ENCODE data around the gene CASTOR1.

The CASTOR1 gene

DNA sequence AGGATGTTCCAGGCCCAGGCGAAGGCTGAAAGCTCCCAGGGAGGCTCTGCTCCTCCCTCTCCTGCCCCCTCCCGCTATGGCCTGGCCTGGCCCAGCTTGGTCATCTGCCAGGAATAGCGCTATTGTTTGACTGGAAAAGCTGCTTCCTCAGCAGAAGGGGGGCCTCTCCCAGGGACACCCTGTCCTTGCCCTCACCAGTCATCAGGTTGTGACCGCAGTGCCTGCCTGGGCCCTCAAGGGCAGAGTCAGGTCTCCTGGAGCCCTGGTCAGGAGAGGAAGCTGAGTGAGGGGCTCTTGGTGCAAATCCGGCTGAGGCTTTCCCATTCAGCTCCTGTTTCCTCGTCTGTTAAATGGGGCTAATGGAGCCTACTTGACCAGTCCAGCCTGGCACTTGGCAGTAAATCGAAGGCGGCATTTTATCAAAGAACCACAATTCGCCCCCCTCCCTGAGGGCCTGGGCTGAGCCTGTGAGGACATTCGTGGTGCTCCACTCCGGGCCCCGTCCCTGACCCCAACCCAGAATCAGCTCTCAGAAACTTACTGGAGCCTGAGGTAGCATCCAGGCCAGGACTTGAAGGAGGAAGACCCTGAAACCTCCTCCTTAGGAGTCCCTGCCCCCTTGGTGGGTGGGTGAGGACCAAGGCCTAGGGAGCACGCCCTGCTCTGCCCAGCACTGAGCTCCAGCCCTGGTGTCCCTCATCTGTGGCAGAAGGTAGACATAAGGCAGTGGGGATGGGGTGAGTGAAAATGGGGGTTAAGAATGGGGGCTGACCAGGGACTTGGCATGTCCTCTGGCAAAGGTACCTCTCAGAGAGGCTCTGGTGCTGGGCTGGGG, 2.0 kb upstream of the CASTOR1 start:
- Histone ChIP-seq H3K9me2 (replicated peaks; ENCODE audit: insufficient read depth, low read length) (no peaks in the 10 kb centered on the region), H4K20me1 (ENCODE audit: low read depth, low read length) (no peaks in the 10 kb centered on the region), H3F3A (ENCODE audit: insufficient read depth) (peaks cover 5% of the 10 kb centered on the region; the same call in 1 of the 2 replicates), H3K36me3 (ENCODE audit: low read length) (no peaks in the 10 kb centered on the region), H2AFZ (ENCODE audit: low read depth, low read length, severe bottlenecking) (no peak overlapping the region), H3K79me2 (ENCODE audit: insufficient read depth, low read length) (no peaks in the 10 kb centered on the region), H3K4me3 (ENCODE audit: insufficient read depth, low read length, poor library complexity, severe bottlenecking) (no peak overlapping the region), H3K9ac (ENCODE audit: low read length) (no peak overlapping the region), H3K27ac (ENCODE audit: low read depth, low read length) (no peak overlapping the region), H3K27me3 (ENCODE audit: low read length) (no peaks in the 10 kb centered on the region), H3K4me2 (ENCODE audit: low read depth, low read length, poor library complexity, severe bottlenecking) (no peak overlapping the region), H3K9me3 (ENCODE audit: insufficient read depth, low read length) (no peaks in the 10 kb centered on the region)
- TF ChIP-seq, protein P1, sequence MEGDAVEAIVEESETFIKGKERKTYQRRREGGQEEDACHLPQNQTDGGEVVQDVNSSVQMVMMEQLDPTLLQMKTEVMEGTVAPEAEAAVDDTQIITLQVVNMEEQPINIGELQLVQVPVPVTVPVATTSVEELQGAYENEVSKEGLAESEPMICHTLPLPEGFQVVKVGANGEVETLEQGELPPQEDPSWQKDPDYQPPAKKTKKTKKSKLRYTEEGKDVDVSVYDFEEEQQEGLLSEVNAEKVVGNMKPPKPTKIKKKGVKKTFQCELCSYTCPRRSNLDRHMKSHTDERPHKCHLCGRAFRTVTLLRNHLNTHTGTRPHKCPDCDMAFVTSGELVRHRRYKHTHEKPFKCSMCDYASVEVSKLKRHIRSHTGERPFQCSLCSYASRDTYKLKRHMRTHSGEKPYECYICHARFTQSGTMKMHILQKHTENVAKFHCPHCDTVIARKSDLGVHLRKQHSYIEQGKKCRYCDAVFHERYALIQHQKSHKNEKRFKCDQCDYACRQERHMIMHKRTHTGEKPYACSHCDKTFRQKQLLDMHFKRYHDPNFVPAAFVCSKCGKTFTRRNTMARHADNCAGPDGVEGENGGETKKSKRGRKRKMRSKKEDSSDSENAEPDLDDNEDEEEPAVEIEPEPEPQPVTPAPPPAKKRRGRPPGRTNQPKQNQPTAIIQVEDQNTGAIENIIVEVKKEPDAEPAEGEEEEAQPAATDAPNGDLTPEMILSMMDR (IDR thresholded peaks at IDR 0.05; ENCODE audit: insufficient read depth, low read length, poor library complexity, severe bottlenecking), result no peak
- TF ChIP-seq EZH2phosphoT487 (conservative IDR thresholded peaks at IDR 0.05; ENCODE audit: low read length), result no peak

DNA sequence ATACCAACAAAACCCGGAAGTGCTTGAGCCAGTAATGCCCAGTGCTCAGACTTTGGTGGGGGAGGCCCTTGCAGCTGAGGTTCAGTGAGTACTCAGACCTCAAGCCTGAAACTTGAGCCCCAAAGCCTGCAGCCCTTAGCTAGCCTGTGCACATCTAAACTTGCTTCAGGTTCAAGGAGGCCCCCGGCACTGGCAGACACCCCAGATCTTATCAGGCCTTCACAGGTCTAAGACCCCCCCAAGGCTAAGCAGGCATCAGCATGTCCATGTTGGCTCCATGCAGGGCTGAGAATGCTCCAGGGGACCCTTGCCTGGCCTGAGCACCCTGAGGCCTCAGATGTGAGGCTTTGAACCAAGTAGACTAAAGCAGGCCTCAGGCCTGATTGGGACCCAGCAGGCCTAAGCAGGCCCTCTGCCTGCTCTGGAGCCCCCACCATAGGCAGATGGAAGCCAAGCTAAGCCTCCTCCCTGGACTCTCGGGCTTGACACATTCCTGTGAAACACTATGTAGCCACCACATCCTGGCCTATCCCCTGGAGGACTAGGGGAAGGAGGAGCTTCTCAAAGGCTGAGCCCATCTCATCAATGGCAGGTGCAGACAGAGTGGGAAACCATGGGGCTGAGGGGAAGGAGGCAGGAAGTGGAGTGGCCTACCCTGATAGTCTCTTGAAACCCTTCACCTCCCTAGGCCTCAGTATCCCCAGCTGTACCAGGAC, 1.2 kb upstream of the CASTOR1 start:
- Histone ChIP-seq H3K9me2 (replicated peaks; ENCODE audit: insufficient read depth, low read length) (no peaks in the 10 kb centered on the region), H3K4me2 (ENCODE audit: low read depth, low read length, poor library complexity, severe bottlenecking) (no peak overlapping the region), H4K20me1 (ENCODE audit: low read depth, low read length) (no peaks in the 10 kb centered on the region), H3K79me2 (ENCODE audit: insufficient read depth, low read length) (no peaks in the 10 kb centered on the region), H3K9me3 (ENCODE audit: insufficient read depth, low read length) (no peaks in the 10 kb centered on the region), H3K27me3 (ENCODE audit: low read length) (no peaks in the 10 kb centered on the region), H3F3A (ENCODE audit: insufficient read depth) (peaks cover 5% of the 10 kb centered on the region; the same call in 1 of the 2 replicates), H3K4me3 (ENCODE audit: insufficient read depth, low read length, poor library complexity, severe bottlenecking) (no peak overlapping the region), H3K27ac (ENCODE audit: low read depth, low read length) (no peak overlapping the region), H2AFZ (ENCODE audit: low read depth, low read length, severe bottlenecking) (no peak overlapping the region), H3K9ac (ENCODE audit: low read length) (no peak overlapping the region), H3K36me3 (ENCODE audit: low read length) (no peaks in the 10 kb centered on the region)
- TF ChIP-seq, protein P1 (IDR thresholded peaks at IDR 0.05; ENCODE audit: insufficient read depth, low read length, poor library complexity, severe bottlenecking), result no peak
- TF ChIP-seq EZH2phosphoT487 (conservative IDR thresholded peaks at IDR 0.05; ENCODE audit: low read length), result no peak

DNA sequence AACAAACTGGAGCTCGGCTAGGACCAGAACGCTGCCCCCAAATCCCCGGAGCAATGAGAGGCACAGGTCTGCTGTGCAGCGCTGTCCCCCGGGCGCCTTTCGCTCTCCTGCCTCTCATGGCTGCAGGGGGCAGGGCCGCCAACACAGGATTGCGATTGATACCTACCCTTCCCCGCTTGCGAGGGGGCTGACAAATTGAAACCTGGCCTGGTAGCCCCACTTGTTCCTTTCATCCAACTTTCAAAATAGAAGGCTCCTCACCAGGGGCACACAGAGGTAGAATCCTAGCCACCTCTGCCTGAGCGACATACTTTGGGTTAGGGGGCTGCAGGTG, 642 bp upstream of the CASTOR1 start:
- H3K27me3 ChIP-seq (ENCODE audit: low read length), result no peaks in the 10 kb centered on the region
- H3F3A ChIP-seq (ENCODE audit: insufficient read depth), result peaks cover 5% of the 10 kb centered on the region; the same call in 1 of the 2 replicates
- H4K20me1 ChIP-seq (ENCODE audit: low read depth, low read length), result no peaks in the 10 kb centered on the region
- H3K79me2 ChIP-seq (ENCODE audit: insufficient read depth, low read length), result no peaks in the 10 kb centered on the region
- H3K4me3 ChIP-seq (ENCODE audit: insufficient read depth, low read length, poor library complexity, severe bottlenecking), result peak overlapping the region; percentile 64
- H2AFZ ChIP-seq (ENCODE audit: low read depth, low read length, severe bottlenecking), result peak overlapping the region; percentile 84
- TF ChIP-seq, protein P1 (IDR thresholded peaks at IDR 0.05; ENCODE audit: insufficient read depth, low read length, poor library complexity, severe bottlenecking), result no peak
- no peak for TF ChIP-seq EZH2phosphoT487 (conservative IDR thresholded peaks at IDR 0.05; ENCODE audit: low read length)
- H3K9ac ChIP-seq (ENCODE audit: low read length), result no peak overlapping the region
- peak overlapping the region; percentile 73 for H3K4me2 ChIP-seq (ENCODE audit: low read depth, low read length, poor library complexity, severe bottlenecking)
- H3K27ac ChIP-seq (ENCODE audit: low read depth, low read length), result no peak overlapping the region
- no peaks in the 10 kb centered on the region for H3K9me3 ChIP-seq (ENCODE audit: insufficient read depth, low read length)
- H3K9me2 ChIP-seq (replicated peaks; ENCODE audit: insufficient read depth, low read length), result no peaks in the 10 kb centered on the region
- H3K36me3 ChIP-seq (ENCODE audit: low read length), result no peaks in the 10 kb centered on the region

All from SU-DHL-6 (cell line).